H1 (cell line): ENCODE measurements around the gene IGFBP6. TPM values are rescaled to one million over a fixed set of nuclear protein-coding genes. Genes with fewer than 3 reads are reported as not detected.

Source experiments
- CTCF ChIA-PET: fragments of 300-600 bp; sonication (Branson Sonifier 250); formaldehyde crosslinking; loops from one replicate; lab custom pipeline; 2021; ENCODE audit not compliant: partially characterized antibody; lab: Charles Lee
- POLR2A ChIA-PET: fragments of 300-600 bp; sonication (Branson Sonifier 250); formaldehyde crosslinking; loops from one replicate; lab custom pipeline; 2021; ENCODE audit warnings: inconsistent platforms; ENCODE audit not compliant: partially characterized antibody; lab: Charles Lee
- DNase-seq, 2 experiments: peaks; one replicate each; pipeline versions ENCODE4 v3.0.0 to v3.0.0-alpha.2; 2010 to 2022; ENCODE audit warnings: low spot score in 2 of 2, low read depth in 1 of 2, mixed read lengths in 1 of 2
- FAIRE-seq: peaks from 2 replicates; lab custom pipeline; 2011; peaks lifted over from hg19 to GRCh38; lab: Jason Lieb, UNC
- H2AFZ ChIP-seq: 2 replicates; pipeline ENCODE4 v1.8.1; 2012; ENCODE audit warnings: low read length, inconsistent platforms
- H2AK5ac ChIP-seq: 2 replicates; pipeline ENCODE4 v1.6.1; 2013; ENCODE audit warnings: low read depth, low read length
- H2BK120ac ChIP-seq: replicated peaks from 2 replicates; pipeline ENCODE3; 2013; ENCODE audit warnings: low read depth, low read length, inconsistent platforms
- H2BK12ac ChIP-seq: 2 replicates; pipeline ENCODE4 v1.6.1; 2013; ENCODE audit warnings: low read depth, low read length
- H2BK15ac ChIP-seq: 2 replicates; pipeline ENCODE4 v1.6.1; 2013; ENCODE audit warnings: low read length
- H2BK20ac ChIP-seq: 2 replicates; pipeline ENCODE4 v1.6.1; 2013; ENCODE audit warnings: low read length
- H2BK5ac ChIP-seq: 2 replicates; pipeline ENCODE4 v1.6.1; 2013; ENCODE audit warnings: low read depth, low read length
- H3K14ac ChIP-seq: 2 replicates; pipeline ENCODE4 v1.6.1; 2013; ENCODE audit warnings: inconsistent platforms; ENCODE audit not compliant: insufficient read length
- H3K18ac ChIP-seq: 2 replicates; pipeline ENCODE4 v1.6.1; 2013; ENCODE audit warnings: low read length; ENCODE audit errors: extremely low read depth
- H3K23ac ChIP-seq: 2 replicates; pipeline ENCODE4 v1.6.1; 2013; ENCODE audit warnings: inconsistent platforms; ENCODE audit not compliant: insufficient read length
- H3K23me2 ChIP-seq: 2 replicates; pipeline ENCODE4 v1.6.1; 2013; ENCODE audit warnings: low read depth, low read length
- H3K27ac ChIP-seq: 2 replicates; pipeline ENCODE4 v1.6.1; 2011; ENCODE audit warnings: low read depth, low read length, inconsistent platforms
- H3K27me3 ChIP-seq, 4 experiments: replicated peaks in 1 of 4; 1 replicate in 1 of 4; 2 replicates in 3 of 4; pipeline versions ENCODE4 v1.6.1 to v1.8.1; 2011 to 2013; ENCODE audit warnings: low read length in 3 of 4, mild to moderate bottlenecking in 3 of 4, inconsistent platforms in 2 of 4, mixed read lengths in 2 of 4, moderate library complexity in 1 of 4; ENCODE audit not compliant: control insufficient read depth in 3 of 4, insufficient read depth in 3 of 4; ENCODE audit errors: extremely low read depth in 1 of 4
- H3K36me3 ChIP-seq, 4 experiments: 2 replicates each; pipeline versions ENCODE4 v1.6.1 to v1.8.1; 2011 to 2013; ENCODE audit warnings: mild to moderate bottlenecking in 4 of 4, low read length in 3 of 4, moderate library complexity in 2 of 4, control low read depth in 1 of 4, inconsistent platforms in 1 of 4; ENCODE audit not compliant: insufficient read depth in 4 of 4, control insufficient read depth in 2 of 4
- H3K4ac ChIP-seq: replicated peaks from 2 replicates; pipeline ENCODE3; 2013; ENCODE audit warnings: low read length, low read depth, mixed read lengths, inconsistent platforms; ENCODE audit not compliant: insufficient read length
- H3K4me1 ChIP-seq, 4 experiments: replicated peaks in 1 of 4; 1 replicate in 1 of 4; 2 replicates in 3 of 4; pipeline versions ENCODE4 v1.6.1 to v1.8.1; 2011 to 2013; ENCODE audit warnings: low read length in 3 of 4, inconsistent platforms in 2 of 4, mixed read lengths in 1 of 4; ENCODE audit not compliant: insufficient read depth in 4 of 4, control insufficient read depth in 3 of 4
- H3K4me2 ChIP-seq, 2 experiments: 2 replicates each; pipeline versions ENCODE4 v1.6.1 to v1.8.1; 2011 to 2013; ENCODE audit warnings: low read depth in 2 of 2, low read length in 2 of 2, control low read depth in 1 of 2, inconsistent platforms in 1 of 2, mild to moderate bottlenecking in 1 of 2; ENCODE audit not compliant: insufficient read depth in 1 of 2
- H3K4me3 ChIP-seq, 4 experiments: fragments of 200-600, 300-600 bp in 1 of 4; sonication (generic), shearing (Covaris generic), sonication (Bioruptor Twin) in 1 of 4; 2 replicates each; pipeline versions ENCODE4 v1.5.1 to v1.8.1; 2011 to 2016; ENCODE audit warnings: low read length in 4 of 4, low read depth in 3 of 4, control low read depth in 2 of 4, inconsistent platforms in 2 of 4, mild to moderate bottlenecking in 2 of 4, mixed read lengths in 1 of 4, moderate library complexity in 1 of 4; ENCODE audit not compliant: insufficient read depth in 2 of 4; ENCODE audit errors: extremely low read depth in 1 of 4
- H3K56ac ChIP-seq: replicated peaks from 2 replicates; pipeline ENCODE3; 2013; ENCODE audit warnings: low read depth, mild to moderate bottlenecking, mixed read lengths, low read length, inconsistent platforms; ENCODE audit not compliant: insufficient read length
- H3K79me1 ChIP-seq: 2 replicates; pipeline ENCODE4 v1.6.1; 2013; ENCODE audit warnings: low read depth, low read length, control low read depth
- H3K79me2 ChIP-seq, 2 experiments: 2 replicates each; pipeline versions ENCODE4 v1.6.1 to v1.8.1; 2012 to 2013; ENCODE audit warnings: low read length in 2 of 2, mild to moderate bottlenecking in 2 of 2, inconsistent platforms in 1 of 2; ENCODE audit not compliant: insufficient read depth in 2 of 2, control insufficient read depth in 1 of 2
- H3K9ac ChIP-seq, 4 experiments: replicated peaks in 1 of 4; 1 replicate in 1 of 4; 2 replicates in 3 of 4; pipeline versions ENCODE4 v1.6.1 to v1.8.1; 2011 to 2013; ENCODE audit warnings: low read depth in 3 of 4, low read length in 3 of 4, control low read depth in 2 of 4, mild to moderate bottlenecking in 2 of 4, moderate library complexity in 2 of 4, inconsistent platforms in 1 of 4; ENCODE audit errors: extremely low read depth in 1 of 4
- H3K9me3 ChIP-seq, 2 experiments: 2 replicates each; pipeline versions ENCODE4 v1.6.1 to v1.8.1; 2012 to 2013; ENCODE audit warnings: mild to moderate bottlenecking in 2 of 2, moderate library complexity in 2 of 2, control low read depth in 1 of 2, inconsistent platforms in 1 of 2, low read depth in 1 of 2, low read length in 1 of 2, mixed read lengths in 1 of 2; ENCODE audit not compliant: insufficient read depth in 2 of 2
- H4K20me1 ChIP-seq, 2 experiments: replicated peaks in 1 of 2; 2 replicates each; pipeline versions ENCODE3 to v1.8.1; 2011 to 2013; ENCODE audit warnings: inconsistent platforms in 2 of 2, low read length in 2 of 2, mild to moderate bottlenecking in 1 of 2; ENCODE audit not compliant: insufficient read depth in 2 of 2, control insufficient read depth in 1 of 2
- H4K5ac ChIP-seq: 2 replicates; pipeline ENCODE4 v1.6.1; 2013; ENCODE audit warnings: low read length, low read depth, mixed read lengths, inconsistent platforms; ENCODE audit not compliant: insufficient read length
- H4K8ac ChIP-seq: 2 replicates; pipeline ENCODE4 v1.8.0; 2013; ENCODE audit warnings: mild to moderate bottlenecking, moderate library complexity, low read length, inconsistent platforms; ENCODE audit not compliant: insufficient read depth; ENCODE audit errors: extremely low read depth
- H4K91ac ChIP-seq: replicated peaks from 2 replicates; pipeline ENCODE3; 2013; ENCODE audit warnings: low read length, mixed read lengths, inconsistent platforms; ENCODE audit not compliant: insufficient read length
- CBX5 ChIP-seq: fragments of 300-800, 300-1000 bp; sonication (generic); IDR thresholded peaks from 2 replicates; pipeline ENCODE4 v1.7.1; 2016; ENCODE audit warnings: antibody characterized with exemption, low read length, low read depth
- FOSL1 ChIP-seq: IDR thresholded peaks from 2 replicates; pipeline ENCODE4 v1.6.1; 2011; ENCODE audit warnings: mild to moderate bottlenecking, low read depth, low read length, moderate library complexity; ENCODE audit not compliant: insufficient read depth
- SIX5 ChIP-seq: IDR thresholded peaks from 2 replicates; pipeline ENCODE4 v1.6.1; 2011; ENCODE audit warnings: mild to moderate bottlenecking, low read depth, low read length
- SUZ12 ChIP-seq: fragments of 200-600 bp; sonication (generic); IDR thresholded peaks from 2 replicates; pipeline ENCODE4 v1.6.1; 2012; ENCODE audit warnings: mild to moderate bottlenecking, inconsistent platforms, low read length, moderate library complexity, mixed read lengths
- TCF12 ChIP-seq: IDR thresholded peaks from 2 replicates; pipeline ENCODE4 v1.6.1; 2011; ENCODE audit warnings: low read depth, mild to moderate bottlenecking, low read length
- whole genome bisulfite sequencing, 2 experiments: shearing (Covaris generic) in 1 of 2; methylation state at CpG; one replicate each; pipeline versions ENCODE4 v1.1.6 to v1.1.7; 2013 to 2015; ENCODE audit warnings: low lambda C conversion rate in 2 of 2, mixed read lengths in 2 of 2, inconsistent platforms in 1 of 2, low coverage in 1 of 2, missing lambda C conversion rate in 1 of 2; ENCODE audit not compliant: insufficient replicate concordance in 2 of 2, insufficient coverage in 1 of 2, insufficient read length in 1 of 2; ENCODE audit errors: extremely low coverage in 1 of 2, missing lambda C conversion rate in 1 of 2; 5-methylcytosine and 5-hydroxymethylcytosine counted together
- polyA plus RNA-seq, 7 experiments: library from polyadenylated mRNA; depleted of rRNA in 3 of 7; stranded (reverse) in 5 of 7; unstranded in 2 of 7; fragments of >200 nt in 5 of 7; fragments of 200-250 nt in 2 of 7; gene quantifications; 1 replicate in 5 of 7; 2 replicates in 1 of 7; 4 replicates in 1 of 7; pipeline versions ENCODE4 v1.2.1 to v1.2.3, GENCODE V29; 2011 to 2013; ENCODE audit warnings: missing spikeins in 2 of 7, mixed read lengths in 2 of 7
- total RNA-seq: library from RNA; stranded (reverse); fragmentation: NEBNext Ultra II Directional; extraction: Animal tissue kit (Norgen Biotek cat#: 25700); gene quantifications from 2 replicates; pipeline ENCODE4 v1.2.1, GENCODE V29; 2021

IGFBP6 gene
- total and polyA plus RNA-seq, 2 of the 8 experiments (the other 6 are each of a cell fraction or from before 2014, with no cell fraction given): 13.7 to 14.7 TPM

DNA sequence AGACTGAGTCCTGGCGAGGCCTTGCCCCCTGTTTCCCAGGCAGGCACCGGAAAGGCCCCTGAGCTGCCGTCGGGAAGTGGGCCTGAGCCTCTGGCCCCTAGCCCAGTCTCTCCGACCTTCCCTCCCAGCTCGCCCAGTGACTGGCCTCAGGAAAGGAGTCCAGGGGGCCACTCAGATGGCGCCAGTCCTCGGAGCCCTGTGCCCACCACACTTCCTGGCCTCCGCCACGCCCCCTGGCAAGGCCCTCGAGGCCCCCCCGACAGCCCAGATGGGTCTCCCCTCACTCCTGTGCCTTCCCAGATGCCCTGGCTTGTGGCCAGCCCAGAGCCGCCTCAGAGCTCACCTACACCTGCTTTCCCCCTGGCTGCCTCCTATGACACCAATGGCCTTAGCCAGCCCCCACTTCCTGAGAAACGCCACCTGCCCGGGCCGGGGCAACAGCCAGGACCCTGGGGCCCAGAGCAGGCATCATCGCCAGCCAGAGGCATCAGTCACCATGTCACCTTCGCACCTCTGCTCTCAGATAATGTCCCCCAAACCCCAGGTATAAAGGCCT lies 36.7 kb upstream of the IGFBP6 start:
- Histone ChIP-seq H4K8ac (no peak overlapping the region; the same call in 1 of the 2 replicates), H3K4me1 (peaks cover 0 to 7% (median 0%) of the 10 kb centered on the region in 4 experiments; a peak in 2 of 7 replicates), H3K4ac (no peak overlapping the region), H2BK5ac (no peak overlapping the region), H4K20me1 (peaks cover 0 to 2% of the 10 kb centered on the region in 2 experiments), H3K79me1 (no peaks in the 10 kb centered on the region), H3K14ac (no peak overlapping the region), H3K36me3 (no peaks in the 10 kb centered on the region), H3K4me3 (no peak overlapping the region), H2BK120ac (no peak overlapping the region), H3K9me3 (no peaks in the 10 kb centered on the region), H3K4me2 (no peak overlapping the region), H4K5ac (no peak overlapping the region), H2BK12ac (no peak overlapping the region), H2AK5ac (no peak overlapping the region), H3K23me2 (no peaks in the 10 kb centered on the region), H3K79me2 (no peaks in the 10 kb centered on the region), H4K91ac (no peak overlapping the region), H3K27ac (no peak overlapping the region), H2BK15ac (no peak overlapping the region), H2BK20ac (no peak overlapping the region), H3K18ac (no peak overlapping the region), H3K27me3 (peaks cover 0 to 12% (median 4%) of the 10 kb centered on the region in 4 experiments; a peak in 4 of 7 replicates), H3K56ac (no peak overlapping the region), H2AFZ (no peak overlapping the region), H3K23ac (no peak overlapping the region), H3K9ac (no peak overlapping the region)
- FAIRE-seq (no peak), DNase-seq (no peak)
- 92% methylated on average over 18 of the region's 18 CpGs; no CpG with 5 or more reads in 1 of the 2 experiments for WGBS, 2 experiments
- TF ChIP-seq FOSL1 (no peak), SUZ12 (no peak), TCF12 (no peak), SIX5 (no peak), CBX5 (no peak)
- CTCF ChIA-PET: interaction anchor here (0.7 to 22.4 kb wide), 11 partner anchors 12 to 147 kb away, joined by 3 to 531 read pairs (median 4); partner anchors contain the start of genes IGFBP6, SOAT2, SPRYD3 and TNS2
- POLR2A ChIA-PET: interaction anchor here (0.8 to 5.9 kb wide), 6 partner anchors 9 to 260 kb away, joined by 3 to 26 read pairs (median 4); partner anchors contain the start of gene TNS2
